Hepatocyte (in vitro differentiated cells): Measurements from ENCODE around the gene TUBGCP5. TPM values are rescaled to one million over a fixed set of nuclear protein-coding genes. Genes with fewer than 3 reads are reported as not detected.

ENCODE experiments used
- DNase-seq: peaks from one replicate; pipeline ENCODE4 v3.0.0-alpha.2; 2016; ENCODE audit warnings: low spot score
- H2AFZ ChIP-seq: fragments of 200-600 bp; sonication (generic); 2 replicates; pipeline ENCODE4 v1.6.0; 2016; ENCODE audit warnings: antibody characterized with exemption, mild to moderate bottlenecking
- H3K27ac ChIP-seq: fragments of 200-600 bp; sonication (generic); 2 replicates; pipeline ENCODE4 v1.5.1; 2016; ENCODE audit warnings: mild to moderate bottlenecking
- H3K27me3 ChIP-seq: fragments of 200-600 bp; sonication (generic); 2 replicates; pipeline ENCODE4 v1.6.1; 2016
- H3K36me3 ChIP-seq: fragments of 200-600 bp; sonication (generic); replicated peaks from 2 replicates; pipeline ENCODE4 v1.5.1; 2016; ENCODE audit warnings: low read depth; ENCODE audit not compliant: insufficient read depth
- H3K4me1 ChIP-seq: fragments of 200-600 bp; sonication (generic); 2 replicates; pipeline ENCODE4 v1.5.1; 2016; ENCODE audit warnings: mild to moderate bottlenecking, moderate library complexity; ENCODE audit not compliant: insufficient read depth
- H3K4me2 ChIP-seq: fragments of 200-600 bp; sonication (generic); 2 replicates; pipeline ENCODE4 v1.6.0; 2016
- H3K4me3 ChIP-seq: fragments of 200-600 bp; sonication (generic); 2 replicates; pipeline ENCODE4 v1.5.1; 2016; ENCODE audit warnings: mild to moderate bottlenecking
- H3K79me2 ChIP-seq: fragments of 200-600 bp; sonication (generic); 2 replicates; pipeline ENCODE4 v1.6.0; 2017; ENCODE audit warnings: mild to moderate bottlenecking
- H3K9me2 ChIP-seq: fragments of 200-600 bp; sonication (generic); replicated peaks from 2 replicates; pipeline ENCODE4 v1.6.0; 2017; ENCODE audit warnings: mild to moderate bottlenecking; ENCODE audit not compliant: insufficient read depth
- H3K9me3 ChIP-seq: fragments of 200-600 bp; sonication (generic); 2 replicates; pipeline ENCODE4 v1.5.1; 2016; ENCODE audit warnings: low read depth, mild to moderate bottlenecking
- H4K20me1 ChIP-seq: fragments of 200-600 bp; sonication (generic); 2 replicates; pipeline ENCODE4 v1.6.0; 2016; ENCODE audit warnings: mild to moderate bottlenecking; ENCODE audit not compliant: insufficient read depth, poor library complexity, severe bottlenecking
- CTCF ChIP-seq: fragments of 200-600 bp; sonication (generic); IDR thresholded peaks from 2 replicates; pipeline ENCODE4 v1.5.1; 2016; ENCODE audit warnings: antibody characterized with exemption, mild to moderate bottlenecking; ENCODE audit not compliant: poor library complexity
- EZH2 ChIP-seq: fragments of 200-600 bp; sonication (generic); IDR thresholded peaks from 2 replicates; pipeline ENCODE4 v1.6.1; 2016; ENCODE audit warnings: antibody characterized with exemption, mild to moderate bottlenecking, borderline replicate concordance
- EZH2phosphoT487 ChIP-seq: fragments of 200-600 bp; sonication (generic); IDR thresholded peaks from one replicate; pipeline ENCODE4 v1.6.1; 2018; ENCODE audit warnings: antibody characterized with exemption, mild to moderate bottlenecking, low read depth, moderate library complexity; ENCODE audit not compliant: unreplicated experiment, severe bottlenecking
- WGBS: methylation state at CpG from one replicate; pipeline ENCODE4 v1.1.6; 2016; ENCODE audit warnings: low lambda C conversion rate; ENCODE audit errors: missing lambda C conversion rate; 5-methylcytosine and 5-hydroxymethylcytosine counted together
- polyA plus RNA-seq: library from polyadenylated mRNA; unstranded; fragments of >200 nt; fragmentation: Nextera tagmentation; extraction: Ambion mirVana; gene quantifications from 2 replicates; pipeline ENCODE4 v1.2.1, GENCODE V29; 2016
- total RNA-seq: library from RNA; depleted of rRNA; stranded (reverse); fragments of >200 nt; gene quantifications from 2 replicates; pipeline ENCODE4 v1.2.3, GENCODE V29; 2014

Gene TUBGCP5
- total and polyA plus RNA-seq, 2 experiments from 2014 or later = 9.6 to 29.4 TPM

GRCh38 chr15:23073890-23074646, 34.7 kb upstream of the TUBGCP5 start:
- Histone ChIP-seq H3K79me2 (no peaks in the 10 kb centered on the region), H4K20me1 (no peaks in the 10 kb centered on the region), H3K4me3 (no peak overlapping the region), H3K27me3 (no peaks in the 10 kb centered on the region), H3K27ac (no peak overlapping the region), H2AFZ (no peak overlapping the region), H3K36me3 (no peaks in the 10 kb centered on the region), H3K9me3 (no peaks in the 10 kb centered on the region), H3K4me2 (no peak overlapping the region), H3K4me1 (no peaks in the 10 kb centered on the region), H3K9me2 (no peaks in the 10 kb centered on the region)
- no peak for TF ChIP-seq EZH2phosphoT487
- TF ChIP-seq EZH2 = no peak
- no peak for TF ChIP-seq CTCF
- WGBS = 77% methylated on average over 24 of the region's 24 CpGs
- no peak for DNase-seq

GRCh38 chr15:23072633-23073032, 33.3 kb upstream of the TUBGCP5 start:
- H2AFZ ChIP-seq = no peak overlapping the region
- no peak overlapping the region for H3K4me3 ChIP-seq
- no peaks in the 10 kb centered on the region for H3K9me3 ChIP-seq
- TF ChIP-seq EZH2phosphoT487 (no peak), EZH2 (no peak), CTCF (no peak)
- no peaks in the 10 kb centered on the region for H3K27me3 ChIP-seq
- H3K27ac ChIP-seq = no peak overlapping the region
- 94% methylated on average over 1 of the region's 1 CpG for WGBS
- H4K20me1 ChIP-seq = no peaks in the 10 kb centered on the region
- H3K9me2 ChIP-seq = no peaks in the 10 kb centered on the region
- no peaks in the 10 kb centered on the region for H3K4me1 ChIP-seq
- H3K79me2 ChIP-seq = no peaks in the 10 kb centered on the region
- no peak for DNase-seq
- H3K4me2 ChIP-seq = no peak overlapping the region
- no peaks in the 10 kb centered on the region for H3K36me3 ChIP-seq

- DNase-seq = no peak
Measured at GRCh38 chr15:23069496-23070166, 30.3 kb upstream of the TUBGCP5 start.

More at GRCh38 chr15:23069496-23070166, 30.3 kb upstream of the TUBGCP5 start:
- Histone ChIP-seq H3K27me3 (no peaks in the 10 kb centered on the region), H3K4me1 (no peaks in the 10 kb centered on the region), H3K27ac (no peak overlapping the region), H3K9me3 (no peaks in the 10 kb centered on the region), H3K4me2 (no peak overlapping the region), H3K9me2 (no peaks in the 10 kb centered on the region), H3K79me2 (no peaks in the 10 kb centered on the region), H4K20me1 (no peaks in the 10 kb centered on the region), H3K36me3 (no peaks in the 10 kb centered on the region), H2AFZ (no peak overlapping the region), H3K4me3 (no peak overlapping the region)
- 80% methylated on average over 20 of the region's 20 CpGs for WGBS
- TF ChIP-seq EZH2 (no peak), EZH2phosphoT487 (no peak), CTCF (no peak)
